LNCAP (cell line): ENCODE results near the gene SMARCE1.

Source experiments
- TF ChIP-seq, protein P1 (sequence below): fragments of 450-650 bp; IDR thresholded peaks from 2 replicates; pipeline ENCODE4 v1.5.1; 2017; ENCODE audit warnings: mild to moderate bottlenecking

SMARCE1 gene

DNA sequence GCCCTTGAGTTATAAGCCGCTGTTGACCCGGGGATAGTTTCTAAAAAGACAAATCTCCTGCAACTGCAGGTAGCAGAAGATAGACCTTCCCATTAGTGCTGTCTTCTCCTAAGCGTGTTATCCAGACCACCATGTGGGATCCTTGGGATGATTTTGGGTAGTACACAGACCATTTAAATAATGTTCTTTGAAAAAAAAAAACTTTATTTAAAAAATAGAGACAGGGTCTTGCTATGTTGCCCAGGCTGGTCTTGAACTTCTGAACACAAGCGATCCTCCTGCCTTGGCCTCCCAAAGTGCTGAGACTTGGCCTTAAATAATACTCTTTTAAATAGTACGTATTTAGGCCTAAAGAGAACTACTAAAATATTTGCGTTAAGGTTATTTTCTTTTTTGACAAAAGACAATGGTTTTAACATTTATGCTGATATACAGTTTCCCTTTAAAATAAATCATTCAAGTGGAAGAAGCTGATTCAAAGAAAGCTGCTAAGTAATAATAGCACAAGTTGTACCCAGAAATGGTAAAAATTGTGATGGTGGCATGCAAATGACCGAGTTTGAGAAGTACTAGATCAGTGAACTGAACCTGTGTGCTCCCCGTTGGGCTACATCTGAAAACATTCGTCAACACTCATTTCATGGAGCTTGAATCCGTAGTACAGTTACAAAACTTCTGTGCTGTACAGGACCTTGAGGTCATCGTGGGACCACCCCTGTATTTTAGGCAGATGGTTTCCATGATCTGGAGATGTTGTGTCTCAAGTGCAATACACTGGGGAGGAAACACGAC lies 24.0 kb downstream of the SMARCE1 start:
- TF ChIP-seq, protein P1, sequence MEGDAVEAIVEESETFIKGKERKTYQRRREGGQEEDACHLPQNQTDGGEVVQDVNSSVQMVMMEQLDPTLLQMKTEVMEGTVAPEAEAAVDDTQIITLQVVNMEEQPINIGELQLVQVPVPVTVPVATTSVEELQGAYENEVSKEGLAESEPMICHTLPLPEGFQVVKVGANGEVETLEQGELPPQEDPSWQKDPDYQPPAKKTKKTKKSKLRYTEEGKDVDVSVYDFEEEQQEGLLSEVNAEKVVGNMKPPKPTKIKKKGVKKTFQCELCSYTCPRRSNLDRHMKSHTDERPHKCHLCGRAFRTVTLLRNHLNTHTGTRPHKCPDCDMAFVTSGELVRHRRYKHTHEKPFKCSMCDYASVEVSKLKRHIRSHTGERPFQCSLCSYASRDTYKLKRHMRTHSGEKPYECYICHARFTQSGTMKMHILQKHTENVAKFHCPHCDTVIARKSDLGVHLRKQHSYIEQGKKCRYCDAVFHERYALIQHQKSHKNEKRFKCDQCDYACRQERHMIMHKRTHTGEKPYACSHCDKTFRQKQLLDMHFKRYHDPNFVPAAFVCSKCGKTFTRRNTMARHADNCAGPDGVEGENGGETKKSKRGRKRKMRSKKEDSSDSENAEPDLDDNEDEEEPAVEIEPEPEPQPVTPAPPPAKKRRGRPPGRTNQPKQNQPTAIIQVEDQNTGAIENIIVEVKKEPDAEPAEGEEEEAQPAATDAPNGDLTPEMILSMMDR: no peak

DNA sequence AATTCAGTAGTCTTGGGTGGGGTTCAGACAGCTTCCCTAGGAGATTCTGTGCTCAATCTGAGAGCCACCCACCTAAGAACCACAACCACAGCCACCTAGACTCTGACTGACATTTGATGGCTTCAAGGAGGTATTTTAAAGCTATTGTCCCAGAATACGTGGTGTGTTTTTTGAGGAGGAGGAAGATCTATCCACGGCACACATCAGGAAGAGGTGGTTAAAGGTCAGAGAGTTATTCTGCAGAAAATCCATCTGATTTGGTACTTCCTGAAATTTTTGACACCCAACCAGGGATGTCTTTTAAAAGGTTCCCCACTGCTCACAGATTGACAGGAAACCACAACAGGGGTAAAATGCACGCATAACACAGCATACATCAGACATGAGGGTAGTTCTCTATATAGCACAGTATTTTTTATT lies 25.1 kb downstream of the SMARCE1 start:
- TF ChIP-seq, protein P1: no peak

DNA sequence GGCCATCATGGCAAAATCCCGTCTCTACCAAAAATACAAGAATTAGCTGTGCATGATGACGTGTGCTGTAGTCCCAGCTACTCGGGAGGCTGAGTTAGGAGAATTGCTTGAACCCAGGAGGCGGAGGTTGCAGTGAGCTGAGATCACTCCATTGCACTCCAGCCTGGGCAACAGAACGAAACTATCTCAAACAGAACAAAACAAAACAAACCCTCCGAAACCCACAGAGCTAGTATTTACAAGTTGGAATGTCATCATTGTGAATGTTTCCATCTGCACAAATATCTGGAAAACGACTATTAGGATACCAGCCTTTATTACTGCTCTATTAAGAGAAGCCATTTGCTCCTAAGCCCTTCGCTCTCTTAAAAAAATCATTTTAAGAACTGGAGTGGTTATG lies 26.0 kb downstream of the SMARCE1 start:
- TF ChIP-seq, protein P1: no peak

DNA sequence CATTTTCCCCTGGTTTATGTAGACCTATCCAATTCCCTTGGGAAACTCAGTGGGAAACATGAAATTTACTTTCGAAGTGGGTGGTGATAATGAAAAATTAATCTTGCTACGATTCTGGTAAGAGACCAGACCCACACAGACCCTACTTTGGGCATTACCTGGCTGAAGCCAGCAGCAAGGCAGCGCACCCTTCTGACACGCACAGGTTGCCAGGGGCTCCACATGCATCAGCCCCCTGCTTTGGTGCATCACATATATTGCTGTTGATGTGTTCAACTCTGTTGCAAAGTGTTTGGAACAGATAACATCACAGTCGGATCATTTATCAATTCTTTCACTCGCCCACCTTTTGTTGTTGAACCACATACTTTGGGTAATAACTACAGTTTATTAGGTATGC lies 26.6 kb downstream of the SMARCE1 start:
- TF ChIP-seq, protein P1: no peak

DNA sequence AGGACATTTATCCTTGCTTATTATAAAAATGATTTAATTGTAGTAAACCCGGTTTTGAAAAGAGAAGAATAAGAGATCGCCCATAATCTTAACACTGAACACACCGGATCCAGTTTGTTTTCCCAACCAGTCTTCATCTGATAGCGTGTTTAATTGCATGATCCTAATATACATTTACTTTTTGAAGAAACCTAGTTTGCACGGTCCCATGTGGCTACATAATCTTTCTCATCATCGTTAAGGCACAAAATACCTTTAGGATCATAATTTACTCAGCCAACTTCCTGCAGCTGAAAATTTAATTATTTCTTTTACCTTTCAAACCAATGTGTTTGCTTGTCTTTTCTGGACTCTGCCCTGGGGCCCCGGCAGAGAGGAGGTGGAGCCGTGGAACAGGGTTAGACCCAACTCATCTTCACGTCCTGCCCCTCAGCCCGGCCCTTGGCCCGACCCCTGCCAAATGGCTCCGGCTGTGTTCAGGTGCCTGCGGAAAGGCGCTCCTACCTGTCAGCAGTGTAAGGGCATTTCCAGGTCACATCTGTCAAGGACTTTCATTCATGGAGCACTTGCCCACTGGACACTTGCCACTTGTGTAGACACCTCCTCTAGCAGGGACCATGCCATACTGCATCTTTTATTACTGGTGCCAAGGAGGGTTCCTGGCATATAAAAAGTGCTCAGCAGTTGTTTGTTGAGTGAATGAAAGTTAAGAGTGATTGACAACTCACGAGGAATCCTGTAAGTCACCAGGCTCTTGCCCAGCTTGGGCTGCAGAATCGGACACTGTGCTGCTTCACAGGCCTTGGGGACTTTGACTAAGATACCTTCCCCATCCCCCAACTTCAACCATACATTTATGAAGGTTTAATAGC lies 28.6 kb downstream of the SMARCE1 start:
- TF ChIP-seq, protein P1: no peak

DNA sequence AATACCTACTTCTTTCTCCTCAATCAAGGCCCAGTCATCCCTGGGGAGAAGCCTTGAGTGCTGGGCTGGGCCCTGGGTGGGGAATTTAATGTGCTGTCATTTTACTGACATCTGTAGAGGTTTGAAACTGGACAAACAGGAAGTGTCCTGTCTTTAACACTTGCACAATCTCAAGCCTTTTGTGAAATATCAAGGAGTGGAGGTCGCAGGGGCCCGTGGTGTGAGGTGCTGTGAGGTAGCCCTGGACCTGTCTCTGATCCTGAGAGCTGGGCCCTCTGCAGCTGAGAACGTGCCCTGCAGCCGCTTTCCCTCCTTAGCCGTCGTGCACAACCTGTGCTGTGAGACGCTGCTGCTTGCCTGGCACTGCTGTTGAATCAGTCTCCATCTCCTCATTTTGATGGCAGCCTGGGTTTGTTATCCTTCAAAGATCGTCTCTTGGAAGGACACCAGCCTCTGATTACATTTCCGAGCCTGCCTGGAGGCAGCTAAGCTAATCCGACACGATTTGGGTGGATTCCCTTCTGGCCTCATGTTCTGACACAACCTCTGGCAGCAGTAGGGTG lies 29.9 kb downstream of the SMARCE1 start:
- TF ChIP-seq, protein P1: no peak

DNA sequence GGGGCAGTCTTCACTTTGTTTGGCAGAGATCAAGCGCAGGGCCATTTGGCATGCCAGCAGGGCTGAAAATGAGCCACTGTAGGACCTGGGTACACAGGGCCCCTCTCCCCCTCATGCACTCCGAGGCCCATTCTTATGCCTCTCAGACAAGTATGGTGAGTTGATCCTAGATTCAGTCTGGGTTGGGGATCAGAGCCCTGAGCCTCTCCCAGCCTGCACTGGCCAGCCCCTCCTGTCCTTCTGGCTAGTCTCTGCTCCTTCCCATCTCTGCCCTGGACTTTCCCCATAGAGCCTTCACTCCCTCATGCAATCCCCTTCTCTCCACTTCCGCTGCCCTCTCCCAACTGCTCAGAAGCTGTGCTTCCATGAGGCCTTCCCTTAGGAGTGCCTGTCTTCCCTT lies 31.0 kb downstream of the SMARCE1 start:
- TF ChIP-seq, protein P1: no peak
